Measurements from ENCODE around the gene RTKN.
A peak's percentile ranks its signal among the peaks of the same experiment; 100 is the strongest.
"Not testable (repeated sequence)": the region's sequence is repeated elsewhere in the genome, so short reads cannot be mapped to it uniquely, and the experiment has no call there.

The RTKN gene

DNA sequence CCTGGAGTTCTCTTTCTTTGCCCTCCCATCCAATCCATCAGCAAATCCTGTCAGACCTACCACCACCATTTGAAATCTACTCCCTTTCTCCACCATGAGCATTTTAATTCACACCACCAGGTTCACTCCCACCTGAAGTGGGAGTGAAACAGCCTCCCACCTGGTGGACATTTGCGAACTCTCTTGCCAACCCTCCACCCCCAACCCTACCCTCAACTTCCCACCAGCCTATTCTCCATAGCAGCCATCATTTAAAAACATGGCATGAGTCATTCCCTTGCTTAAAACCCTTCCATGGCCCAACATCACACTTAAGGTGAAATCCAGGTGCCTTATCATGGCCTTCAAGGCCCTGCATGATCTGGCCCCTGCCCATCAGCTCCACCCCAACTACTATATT is 3.5 kb downstream of the RTKN start:
- DNase-seq, result no peak

DNA sequence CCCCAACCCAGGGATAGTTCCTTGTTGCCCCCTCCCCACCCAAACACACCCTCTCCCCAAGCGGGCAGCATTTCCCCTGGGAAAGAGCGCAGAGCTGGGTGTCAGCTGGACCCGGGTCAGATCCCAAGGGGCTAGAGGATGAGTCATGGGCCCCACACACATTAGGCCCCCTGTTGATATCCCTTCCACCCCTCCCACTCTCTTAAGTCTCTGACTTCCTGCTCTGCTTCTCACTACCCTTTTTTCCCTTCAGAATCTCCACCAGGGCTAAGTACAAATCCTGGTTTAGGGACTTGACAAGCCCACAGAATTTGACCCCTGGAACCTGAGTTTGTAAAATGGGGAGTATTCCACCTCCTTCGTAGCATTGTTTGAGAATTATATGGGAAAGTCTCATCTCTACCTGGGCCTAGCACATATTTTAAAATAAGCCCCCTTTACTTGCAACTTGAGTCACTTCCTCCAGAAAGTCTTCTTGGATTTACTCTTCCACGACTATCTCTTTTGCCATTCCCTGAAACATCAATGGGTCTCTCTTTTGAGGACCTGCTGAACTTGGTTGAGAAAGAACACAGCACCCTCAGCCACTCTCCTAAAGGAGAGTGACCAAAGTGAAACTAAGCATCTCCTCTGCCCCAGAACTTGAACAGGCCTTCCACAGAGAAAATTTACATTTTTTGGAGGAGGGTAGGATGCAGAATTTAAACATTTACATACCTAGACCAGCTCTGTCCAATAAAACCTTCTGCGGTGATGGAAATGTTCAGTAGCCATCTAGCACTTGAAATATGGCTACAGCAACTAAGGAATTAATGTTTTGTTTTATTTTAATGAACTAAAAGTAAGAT is 4.7 kb downstream of the RTKN start:
- DNase-seq, result no peak

DNA sequence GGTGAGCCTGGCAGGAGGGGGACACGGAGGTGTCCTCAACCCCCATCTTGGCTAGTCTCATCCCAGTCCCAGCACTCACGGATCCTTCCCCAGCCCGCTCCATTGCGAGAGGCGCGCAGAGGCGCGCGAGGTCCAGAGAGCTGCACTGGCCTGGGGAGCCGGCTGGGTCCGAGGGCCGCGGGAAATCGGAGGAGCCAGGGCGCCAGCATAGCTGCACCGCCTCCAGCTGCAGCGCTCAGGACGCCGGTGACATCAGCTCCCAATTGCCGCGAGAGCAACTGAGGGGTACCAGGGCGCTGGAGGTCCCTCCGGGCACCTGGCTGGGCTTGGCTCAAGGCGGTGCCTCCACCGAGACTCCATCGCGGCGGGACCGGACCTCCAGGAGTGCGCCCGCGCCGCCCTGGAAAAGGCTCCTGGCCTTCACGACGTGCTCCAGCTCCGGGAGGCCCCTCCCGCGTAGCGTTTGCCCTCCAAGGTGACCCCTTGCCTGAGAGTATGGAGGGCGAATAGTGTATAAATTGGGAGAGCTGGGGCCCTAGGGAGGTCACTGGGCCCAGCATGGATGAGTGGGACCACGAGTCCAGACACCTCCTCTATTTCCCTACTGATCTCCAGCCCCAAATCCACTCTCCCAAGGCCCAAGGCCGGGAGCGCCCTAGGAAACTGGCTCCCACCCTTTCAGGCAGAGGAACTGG is 5.5 kb downstream of the RTKN start:
- no peak for DNase-seq

DNA sequence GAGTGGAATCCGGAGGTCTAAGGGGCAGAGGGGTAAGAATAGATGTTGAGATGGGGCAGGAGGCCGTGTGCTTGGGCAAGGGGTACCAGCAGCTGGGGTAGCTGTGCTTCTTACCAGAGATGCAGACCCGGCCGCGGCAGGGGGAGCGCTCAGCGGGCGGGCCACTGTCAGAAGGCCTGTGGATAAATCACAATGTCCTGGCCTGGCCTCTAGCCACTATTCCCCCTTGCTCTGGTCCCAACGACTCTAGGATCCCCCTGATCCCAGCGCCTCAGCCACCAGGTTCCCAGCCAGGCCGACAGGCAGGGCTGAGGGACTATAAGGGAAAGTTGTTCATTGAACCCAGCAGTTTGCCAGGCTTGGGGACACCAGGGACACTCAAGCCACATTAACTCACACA is 11.2 kb downstream of the RTKN start:
- no peak for DNase-seq

DNA sequence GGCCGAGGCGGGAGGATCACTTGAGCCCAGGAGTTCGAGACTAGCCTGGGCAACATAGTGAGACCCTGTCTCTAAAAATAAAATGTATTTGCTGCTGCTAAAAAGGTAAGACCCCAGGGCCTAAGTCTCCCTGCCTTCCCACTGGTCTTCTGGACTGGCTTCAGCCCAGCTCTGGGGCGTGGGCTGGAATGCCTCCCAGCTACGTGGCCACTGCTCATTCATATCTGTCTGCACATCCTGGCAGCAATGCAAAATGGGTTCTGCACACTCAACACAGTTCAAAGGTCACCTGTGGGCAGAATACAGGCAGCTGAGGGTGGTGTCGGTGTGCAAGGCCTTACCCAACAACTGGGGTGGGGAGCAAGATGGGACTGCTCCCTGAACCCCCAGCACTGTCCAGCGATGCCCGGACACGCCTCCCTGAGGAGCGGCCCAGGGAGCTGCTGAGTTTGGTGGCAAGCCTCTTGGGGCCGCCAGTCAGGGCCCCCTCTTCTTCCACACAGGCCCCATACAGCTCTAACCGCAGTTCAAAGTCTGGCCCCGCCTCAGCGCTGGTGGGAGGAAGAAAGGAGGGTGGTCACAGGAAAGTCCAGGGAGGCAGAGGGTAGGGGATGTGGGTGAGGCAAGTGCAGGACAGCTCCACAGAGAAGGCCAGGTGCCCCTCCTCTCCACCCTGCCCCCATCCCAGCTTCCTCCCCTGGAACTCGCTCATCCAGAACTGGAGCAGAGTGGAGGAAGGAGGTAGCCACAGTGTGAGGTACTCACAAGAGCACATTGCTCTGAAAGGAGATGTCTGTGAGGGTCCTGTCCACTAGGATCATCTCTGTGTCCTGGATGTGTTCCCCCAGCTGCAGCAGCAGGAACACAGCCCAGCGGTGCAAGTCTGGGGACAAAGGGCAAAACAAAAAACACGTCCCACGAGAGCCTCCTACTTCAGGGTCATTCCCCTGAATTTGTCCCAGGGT is 12.0 kb downstream of the RTKN start:
- no peak for DNase-seq

DNA sequence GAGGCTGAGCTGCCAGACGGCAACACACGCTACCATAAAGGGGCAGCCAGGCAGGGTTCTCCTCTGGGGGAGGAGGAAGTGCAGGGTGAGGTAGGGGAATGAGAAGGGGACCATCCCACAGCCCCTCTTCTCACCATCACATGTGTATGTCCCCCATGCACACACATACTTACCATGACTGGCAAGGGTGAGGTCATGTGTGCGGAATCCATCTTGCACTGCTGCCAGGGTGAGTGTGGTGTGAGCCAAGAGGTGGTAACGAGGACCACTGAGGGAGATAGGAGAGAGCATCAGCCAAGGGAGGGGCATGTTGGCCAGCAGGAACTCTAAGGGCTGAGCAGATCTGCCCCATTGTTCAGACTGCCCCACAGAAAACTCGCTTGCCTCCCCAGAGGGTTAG is 13.1 kb downstream of the RTKN start:
- no peak for DNase-seq

DNA sequence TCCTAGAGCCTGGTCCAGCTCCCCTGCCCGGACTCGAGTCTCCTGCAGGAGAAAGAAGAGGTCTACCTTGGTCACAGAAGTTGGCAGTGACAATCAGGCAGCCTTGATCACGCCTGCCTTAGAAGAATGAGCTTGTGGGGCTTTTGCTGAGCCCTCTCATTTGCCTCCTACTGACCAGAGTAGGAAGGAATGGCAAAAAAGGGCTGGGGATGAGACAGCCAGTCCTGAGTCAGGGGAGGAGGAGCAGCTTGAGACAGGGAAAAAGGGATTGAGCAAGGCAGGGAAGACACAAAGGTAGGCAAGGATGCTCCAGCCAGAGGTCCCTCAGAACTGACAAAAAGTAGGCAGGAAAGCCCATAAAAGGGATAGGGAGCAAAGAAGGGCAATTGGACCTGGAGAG is 14.2 kb downstream of the RTKN start:
- no peak for DNase-seq

DNA sequence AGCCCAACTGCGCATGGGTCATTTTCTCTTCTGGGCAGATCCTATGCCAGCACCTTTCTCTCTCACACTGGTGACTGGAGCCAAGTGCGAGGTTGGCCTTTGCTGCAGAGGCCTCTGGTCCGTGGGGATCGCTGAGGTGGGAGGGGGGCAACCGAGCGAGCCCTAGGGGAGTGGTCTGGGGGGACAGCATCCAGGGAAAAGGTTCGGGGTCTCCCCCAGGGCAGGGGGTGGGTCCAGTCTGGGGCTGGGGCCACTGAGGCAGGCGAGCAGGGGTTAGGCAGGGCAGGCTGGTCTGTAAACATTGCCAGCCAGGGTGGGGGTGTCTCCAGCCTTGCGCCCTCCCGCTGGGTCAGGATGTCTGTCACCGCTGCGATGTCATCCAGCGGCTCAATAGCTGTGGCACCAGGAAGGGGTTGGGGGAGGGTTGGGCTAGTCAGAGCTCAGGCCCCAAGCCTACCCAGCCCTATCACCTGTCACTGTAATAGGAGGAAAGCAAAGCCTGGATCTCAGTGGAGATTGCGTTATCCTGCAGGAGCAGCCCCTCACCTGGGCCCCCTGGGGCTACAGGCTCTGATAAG is 15.5 kb downstream of the RTKN start:
- no peak for DNase-seq

DNA sequence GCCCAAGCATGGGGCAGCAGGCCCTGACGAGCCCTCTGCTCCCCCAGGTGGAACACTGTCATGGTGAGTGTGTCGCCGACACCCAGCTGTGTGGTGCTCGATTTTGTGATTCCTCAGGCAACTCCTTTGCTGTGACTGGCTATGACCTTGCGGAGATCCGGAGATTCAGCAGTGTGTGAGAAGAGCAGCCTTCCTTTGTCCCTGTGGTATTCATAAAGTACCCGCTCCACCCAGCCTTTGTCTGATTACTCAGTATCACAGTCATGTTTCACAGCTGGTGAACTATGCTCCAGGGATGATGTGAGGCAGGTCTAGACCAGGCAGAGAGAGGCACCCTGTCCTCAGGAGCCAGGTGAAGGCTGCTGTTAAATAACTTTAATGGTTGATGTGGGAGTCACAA is 16.2 kb downstream of the RTKN start:
- no peak for DNase-seq

DNA sequence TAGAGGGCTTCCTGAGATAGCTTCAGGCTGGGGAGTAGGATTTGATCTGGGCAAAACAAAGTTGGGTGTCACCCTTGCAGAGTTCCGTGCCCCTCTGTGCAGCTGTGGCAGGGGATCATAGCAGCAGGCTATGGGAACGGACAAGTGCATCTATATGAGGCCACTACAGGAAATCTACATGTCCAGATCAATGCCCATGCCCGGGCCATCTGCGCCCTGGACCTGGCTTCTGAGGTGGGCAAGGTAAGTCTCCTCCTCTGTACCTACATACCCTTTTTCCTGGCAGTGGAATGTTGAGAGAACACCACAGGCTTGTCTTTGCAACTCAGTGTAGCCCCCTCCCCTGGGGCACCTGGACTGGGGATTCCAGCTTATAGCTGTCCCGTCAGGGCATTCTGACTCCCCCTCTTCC is 16.7 kb downstream of the RTKN start:
- DNase-seq, result no peak

DNA sequence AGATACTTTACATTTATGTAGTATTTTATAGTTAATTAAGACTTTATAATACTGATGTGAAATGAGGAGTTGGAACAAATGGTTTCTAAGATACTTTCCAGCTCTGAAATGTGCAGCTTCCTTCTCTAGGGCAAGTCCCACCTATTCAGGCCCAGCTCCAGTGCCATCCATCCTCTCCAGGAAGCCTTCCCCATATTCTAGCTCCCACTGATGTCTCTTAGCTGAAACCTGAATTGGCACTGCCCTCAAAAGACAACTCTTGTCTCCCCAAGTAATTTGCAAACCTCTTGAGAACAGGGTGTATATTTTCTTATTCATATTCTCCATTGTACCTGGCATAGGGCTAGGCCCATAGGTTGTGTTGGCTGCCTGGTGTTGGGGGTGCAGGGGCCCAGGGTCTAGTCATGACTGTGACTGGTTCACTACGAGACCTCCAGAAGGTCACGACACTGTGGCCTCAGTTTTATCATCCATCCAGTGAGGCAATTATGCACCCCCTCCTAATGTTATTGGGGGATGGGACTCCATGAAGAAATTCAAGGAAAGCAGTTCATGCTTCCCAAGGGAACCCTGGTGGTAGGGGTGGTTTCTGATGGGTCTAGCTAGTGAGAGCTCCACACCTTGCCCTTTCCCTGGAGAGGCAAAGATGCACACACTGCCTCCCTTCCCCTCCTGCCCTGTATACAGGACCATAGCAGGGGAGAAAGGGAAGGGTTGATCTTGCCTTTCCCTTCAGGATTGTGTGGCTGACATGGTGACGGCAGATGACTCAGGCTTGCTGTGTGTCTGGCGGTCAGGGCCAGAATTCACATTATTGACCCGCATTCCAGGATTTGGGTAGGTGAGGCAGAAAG is 17.4 kb downstream of the RTKN start:
- no peak for DNase-seq

DNA sequence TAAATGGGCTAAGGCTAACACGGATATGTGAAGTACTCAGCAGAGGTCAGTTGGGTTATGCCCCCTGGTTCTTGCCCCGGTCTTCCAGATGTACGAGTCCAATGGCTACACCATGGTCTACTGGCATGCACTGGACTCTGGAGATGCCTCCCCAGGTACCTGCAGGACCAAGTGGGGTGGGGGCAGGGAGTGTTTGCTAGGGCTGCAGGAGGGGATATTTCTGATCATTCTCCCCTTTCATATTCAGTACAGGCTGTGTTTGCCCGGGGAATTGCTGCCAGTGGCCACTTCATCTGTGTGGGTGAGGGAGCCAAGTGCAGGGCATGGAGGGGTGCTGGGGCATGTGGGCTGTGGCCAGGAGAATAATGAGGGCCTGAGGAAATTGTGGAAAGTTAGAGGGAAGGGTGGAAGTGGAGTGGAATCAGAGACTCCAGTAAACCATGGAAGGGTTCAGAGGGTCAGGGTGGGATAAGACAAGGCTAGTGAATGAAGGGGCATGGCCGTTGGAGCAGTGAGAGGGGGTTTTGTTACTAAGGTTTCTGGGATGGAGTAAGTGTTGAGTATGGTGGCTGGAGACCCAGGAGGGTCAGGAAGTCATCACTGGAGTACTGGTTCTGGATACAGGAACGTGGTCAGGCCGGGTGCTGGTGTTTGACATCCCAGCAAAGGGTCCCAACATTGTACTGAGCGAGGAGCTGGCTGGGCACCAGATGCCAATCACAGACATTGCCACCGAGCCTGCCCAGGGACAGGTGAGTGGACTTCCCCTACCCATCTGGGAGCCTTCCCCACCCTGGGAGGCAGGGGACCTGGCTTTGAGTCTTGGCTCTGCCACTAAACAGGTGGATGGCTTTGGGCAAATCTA is 18.3 kb downstream of the RTKN start:
- DNase-seq, result no peak

DNA sequence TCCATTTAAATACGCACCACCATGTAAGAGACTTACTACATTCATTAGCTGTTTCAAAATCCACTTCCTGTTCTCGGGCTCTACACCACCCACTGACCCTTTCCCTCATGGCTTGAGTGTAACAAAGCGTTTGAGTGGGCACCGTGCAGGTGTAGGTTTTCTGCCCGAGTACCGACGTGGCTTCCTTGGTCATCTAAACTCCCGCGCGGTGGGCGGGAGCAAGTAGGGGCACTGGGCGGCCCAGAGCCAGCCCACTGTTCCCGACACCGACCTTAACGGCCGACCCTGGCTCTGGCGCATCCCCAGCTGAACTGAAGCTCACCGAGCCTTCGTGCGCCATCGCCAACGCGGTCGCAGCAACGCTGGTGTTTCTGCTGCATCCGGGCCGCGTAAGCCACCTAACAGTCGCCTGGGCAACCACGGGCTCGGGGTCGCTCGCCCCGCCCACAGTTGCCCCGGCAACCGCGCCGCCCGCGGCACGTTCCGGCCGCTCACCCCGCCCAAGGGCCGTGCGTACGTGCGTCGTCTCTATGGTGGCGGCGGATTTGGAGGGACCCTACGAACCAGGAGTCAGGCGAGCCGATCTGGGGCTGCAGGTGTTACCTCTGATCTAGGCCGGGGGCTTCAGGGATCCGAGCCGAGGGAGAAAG is 20.4 kb downstream of the RTKN start, which contains the start of the genes C2orf81 and WDR54:
C2orf81 (minus strand) TSS at position 399 of the 650 bp plus-strand sequence; CDS start at position 340, 59 bp downstream.
WDR54 (plus strand) TSS at position 510 of the 650 bp plus-strand sequence. CDS start 424 bp downstream, outside the sequence.
- peak; percentile 92 for DNase-seq

DNA sequence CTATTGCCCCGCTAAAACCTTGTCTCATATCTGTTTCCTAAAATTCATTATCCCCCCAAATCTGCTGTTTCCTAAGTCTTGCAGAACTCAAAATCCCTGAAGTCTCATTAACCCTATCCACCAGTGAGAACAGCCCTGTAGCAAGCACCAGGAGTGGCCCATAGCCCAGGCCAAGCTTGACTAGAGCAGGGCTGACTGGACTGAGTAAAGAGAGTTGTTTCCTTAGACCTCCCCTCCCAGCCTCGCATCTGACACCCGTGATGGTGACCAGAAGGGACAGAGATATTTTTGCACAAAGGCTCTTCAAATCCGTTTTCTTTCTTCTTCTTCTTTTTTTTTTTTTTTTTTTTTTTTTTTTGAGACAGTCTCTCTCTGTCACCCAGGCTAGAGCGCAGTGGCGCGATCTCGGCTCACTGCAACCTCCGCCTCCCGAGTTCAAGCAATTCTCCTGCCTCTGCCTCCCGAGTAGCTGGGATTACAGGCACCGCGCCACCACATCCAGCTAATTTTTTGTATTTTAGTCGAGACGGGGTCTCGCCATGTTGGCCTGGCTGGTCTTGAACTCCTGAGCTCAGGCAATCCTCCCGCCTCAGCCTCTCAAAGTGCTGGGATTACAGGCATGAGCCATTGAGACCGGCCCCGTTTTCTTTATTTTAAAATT is 21.2 kb downstream of the RTKN start:
- not testable (repeated sequence) for DNase-seq

DNA sequence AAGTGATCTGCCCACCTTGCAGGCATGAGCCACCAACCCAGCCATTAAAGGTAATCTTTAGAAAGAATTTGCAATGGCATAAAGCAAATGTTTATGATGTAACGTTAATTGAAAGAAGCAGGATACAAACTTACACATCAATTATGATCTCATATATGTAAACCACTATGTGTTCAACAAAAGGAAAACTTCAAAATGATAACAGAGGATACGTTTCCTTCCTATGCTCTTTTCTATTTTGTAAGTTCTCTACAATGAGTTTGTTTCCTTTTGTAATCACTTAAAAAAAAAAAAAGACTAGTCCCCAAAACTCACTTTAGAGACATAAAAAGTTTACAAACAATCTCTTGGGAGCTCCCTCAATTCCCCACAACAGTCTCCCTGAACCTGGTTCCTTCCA is 21.7 kb downstream of the RTKN start:
- no peak for DNase-seq

DNA sequence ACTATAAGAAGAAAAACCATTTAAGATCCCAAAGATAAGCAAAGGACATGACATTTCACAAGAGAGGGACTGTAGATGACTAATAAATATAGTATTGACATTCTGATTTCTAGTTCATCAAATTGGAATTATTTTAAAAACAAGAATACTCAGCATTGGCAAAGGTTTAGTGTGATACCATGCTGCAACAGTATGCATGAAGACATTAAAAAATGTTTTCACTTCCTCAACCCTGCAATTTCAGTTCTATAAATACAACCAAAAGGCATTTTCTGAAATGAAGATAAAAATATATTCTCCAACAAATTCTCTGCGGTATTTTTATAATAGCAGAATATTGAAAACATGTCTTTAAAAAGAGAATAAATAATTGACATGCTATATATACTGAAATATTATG is 22.4 kb downstream of the RTKN start:
- DNase-seq, result no peak

DNA sequence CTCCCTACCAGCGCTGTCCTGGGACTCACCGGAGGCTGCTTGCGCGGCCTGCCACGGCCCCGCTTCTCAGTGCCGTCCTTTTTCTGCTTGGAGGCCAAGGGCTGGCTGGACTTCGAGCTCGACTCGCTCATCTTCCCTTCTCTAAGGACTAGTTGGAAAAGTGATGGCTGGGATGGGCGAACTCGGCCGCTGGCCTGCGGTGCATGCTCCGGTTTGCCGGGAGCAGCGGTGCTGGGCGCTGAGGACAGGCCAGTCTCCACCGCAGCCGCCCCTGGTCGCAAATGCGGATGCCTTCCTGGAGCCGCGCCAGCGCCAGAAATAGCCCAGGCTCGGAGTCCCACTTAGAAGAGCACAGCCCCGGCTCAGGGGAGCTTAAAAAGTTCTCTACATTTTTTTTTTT is 23.4 kb downstream of the RTKN start:
- DNase-seq, result no peak

DNA sequence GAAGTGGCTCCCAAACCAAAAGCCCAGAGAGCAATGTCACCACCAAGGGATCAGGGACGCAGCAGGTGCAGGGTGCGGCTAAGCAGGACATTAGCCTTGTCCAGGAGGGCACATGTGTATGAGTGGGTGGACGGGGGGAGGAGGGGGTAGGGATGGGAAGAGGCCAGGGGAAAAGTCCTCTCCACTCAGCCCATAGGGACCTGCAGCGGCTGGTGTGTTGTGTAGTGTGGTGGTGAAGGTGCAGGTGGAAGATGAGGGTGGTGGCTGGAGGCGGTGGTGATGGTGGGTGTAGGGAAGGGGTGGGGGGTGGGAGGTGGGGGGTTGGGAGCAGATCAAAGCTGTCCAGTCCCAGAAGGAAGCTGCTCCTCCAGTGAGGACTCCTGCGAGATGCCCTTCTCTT is 24.0 kb downstream of the RTKN start:
- no peak for DNase-seq

DNA sequence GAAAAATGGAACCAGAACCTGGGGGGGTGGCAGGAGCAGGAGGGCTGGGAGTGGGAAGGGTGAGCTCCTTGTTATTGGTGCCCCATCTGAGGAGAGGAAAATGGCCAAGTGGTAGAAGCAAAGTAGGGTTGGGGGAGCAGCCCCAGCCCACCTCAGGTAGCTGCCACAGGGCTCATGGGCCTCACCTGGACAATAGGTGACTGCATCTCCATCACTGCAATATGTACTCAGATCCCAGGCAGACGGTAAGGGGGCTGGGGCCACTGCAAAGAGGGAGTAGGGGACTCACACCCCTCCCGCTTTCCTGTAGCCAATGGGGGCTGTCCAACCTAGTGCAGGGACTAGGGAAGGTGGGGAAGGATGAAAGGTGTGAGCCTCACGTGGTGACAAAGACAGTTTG is 24.5 kb downstream of the RTKN start:
- no peak for DNase-seq

DNA sequence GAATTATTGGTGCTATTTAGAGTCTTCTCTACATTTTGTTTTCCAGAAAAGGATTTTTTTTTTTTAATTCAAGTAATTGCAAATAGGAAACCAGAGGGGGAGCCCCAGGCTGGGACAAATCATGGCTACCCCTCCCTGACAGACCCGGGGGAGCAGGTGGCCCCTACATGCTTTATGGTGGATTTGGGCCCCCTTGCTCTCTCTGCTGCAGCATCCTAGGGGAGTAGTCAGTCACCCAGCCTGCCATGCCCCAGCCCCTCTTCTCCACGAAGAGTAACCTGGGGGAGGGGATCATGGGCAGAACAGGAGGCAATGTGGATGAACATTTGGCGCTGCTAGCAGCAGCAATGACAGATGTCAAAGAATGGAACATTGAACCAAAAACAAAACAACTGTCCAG is 25.0 kb downstream of the RTKN start:
- DNase-seq, result no peak

All from activated CD4-positive, alpha-beta T cell treated with anti-CD3 and anti-CD28 coated beads, Interleukin-2, amount 50 U/mL, for 1 hour (primary cell).